PC-3 (cell line): ENCODE data around the gene MAP3K5. TPM values are rescaled to one million over a fixed set of nuclear protein-coding genes. Genes with fewer than 3 reads are reported as not detected.

Experiments used
- ATAC-seq: fragments of 200-7000 bp; cut with Tn5 transposase; 2 replicates; pipeline ENCODE4 v1.9.1; 2020; ENCODE audit warnings: mild to moderate bottlenecking, moderate library complexity
- BruUV-seq: library from RNA; stranded (reverse); fragments of 400-500 nt; replicated peaks from 2 replicates; lab custom pipeline; 2021; lab: Mats Ljungman, UMichigan
- CTCF ChIA-PET: fragments of 300-600 bp; sonication (Branson Sonifier 250); formaldehyde crosslinking; loops from one replicate; lab custom pipeline; 2022; ENCODE audit warnings: antibody characterized with exemption; lab: Charles Lee
- POLR2A ChIA-PET: fragments of 300-600 bp; sonication (Branson Sonifier 250); formaldehyde crosslinking; loops from one replicate; lab custom pipeline; 2022; ENCODE audit warnings: antibody characterized with exemption; ENCODE audit not compliant: unreplicated experiment; lab: Charles Lee
- DNase-seq: peaks from one replicate; pipeline ENCODE4 v3.0.0-alpha.2; 2015
- H2AFZ ChIP-seq: fragments of 300-600 bp; sonication (generic); 2 replicates; pipeline ENCODE4 v1.6.0; 2016; ENCODE audit warnings: antibody characterized with exemption, low read length
- H3F3A ChIP-seq: fragments of 300-600 bp; sonication (generic); one replicate; pipeline ENCODE4 v1.6.0; 2017; ENCODE audit warnings: antibody characterized with exemption, low read length, control low read depth, mild to moderate bottlenecking; ENCODE audit not compliant: unreplicated experiment
- H3K27ac ChIP-seq: fragments of 300-600 bp; sonication (generic); 2 replicates; pipeline ENCODE4 v1.5.1; 2016; ENCODE audit warnings: mild to moderate bottlenecking, low read length
- H3K27me3 ChIP-seq: fragments of 300-600 bp; sonication (generic); 2 replicates; pipeline ENCODE4 v1.6.1; 2016; ENCODE audit warnings: low read length, mixed read lengths
- H3K36me3 ChIP-seq: fragments of 300-600 bp; sonication (generic); 2 replicates; pipeline ENCODE4 v1.6.1; 2016; ENCODE audit warnings: low read depth, mixed run types, low read length, mixed read lengths
- H3K4me1 ChIP-seq: fragments of 300-600 bp; sonication (generic); 2 replicates; pipeline ENCODE4 v1.5.1; 2016; ENCODE audit warnings: low read length; ENCODE audit not compliant: insufficient read depth
- H3K4me2 ChIP-seq: fragments of 300-600 bp; sonication (generic); 2 replicates; pipeline ENCODE4 v1.6.0; 2016; ENCODE audit warnings: low read length
- H3K4me3 ChIP-seq: fragments of 300-600 bp; sonication (generic); 2 replicates; pipeline ENCODE4 v1.5.1; 2016; ENCODE audit warnings: mild to moderate bottlenecking, low read length, mixed read lengths
- H3K79me2 ChIP-seq: fragments of 300-600 bp; sonication (generic); 2 replicates; pipeline ENCODE4 v1.6.1; 2017; ENCODE audit warnings: low read length, mixed read lengths
- H3K9ac ChIP-seq: fragments of 300-600 bp; sonication (generic); 2 replicates; pipeline ENCODE4 v1.6.0; 2016; ENCODE audit warnings: mild to moderate bottlenecking, low read length
- H3K9me2 ChIP-seq: fragments of 300-600 bp; sonication (generic); replicated peaks from 2 replicates; pipeline ENCODE4 v1.6.1; 2016; ENCODE audit warnings: mixed run types, low read length, mixed read lengths
- H3K9me3 ChIP-seq: fragments of 300-600 bp; sonication (generic); 2 replicates; pipeline ENCODE4 v1.6.1; 2016; ENCODE audit warnings: low read length, mixed read lengths
- H4K20me1 ChIP-seq: fragments of 300-600 bp; sonication (generic); 2 replicates; pipeline ENCODE4 v1.6.1; 2016; ENCODE audit warnings: low read length, mixed read lengths
- EZH2 ChIP-seq: fragments of 300-600 bp; sonication (generic); IDR thresholded peaks from one replicate; pipeline ENCODE4 v1.6.1; 2017; ENCODE audit warnings: antibody characterized with exemption, mild to moderate bottlenecking, low read length; ENCODE audit not compliant: unreplicated experiment
- EZH2phosphoT487 ChIP-seq: fragments of 300-600 bp; sonication (generic); IDR thresholded peaks from 2 replicates; pipeline ENCODE4 v1.6.1; 2018; ENCODE audit warnings: mild to moderate bottlenecking, antibody characterized with exemption, low read length, borderline replicate concordance
- intact Hi-C: fragments of 100-400 bp; cut with micrococcal nuclease; formaldehyde crosslinking; loops from 2 replicates; pipeline ENCODE4 v1.9.0; 2023
- total RNA-seq: library from RNA; depleted of rRNA; stranded (reverse); fragments of >200 nt; gene quantifications from 2 replicates; pipeline ENCODE4 v1.2.3, GENCODE V29; 2014
- TF ChIP-seq, protein P1 (sequence below): fragments of 300-600 bp; sonication (generic); conservative IDR thresholded peaks from 2 replicates; pipeline ENCODE4 v1.5.1; 2017; ENCODE audit warnings: antibody characterized with exemption, low read depth, mild to moderate bottlenecking, low read length

MAP3K5 gene
- total RNA-seq, 1 experiment from 2014 or later: 4.3 TPM

DNA sequence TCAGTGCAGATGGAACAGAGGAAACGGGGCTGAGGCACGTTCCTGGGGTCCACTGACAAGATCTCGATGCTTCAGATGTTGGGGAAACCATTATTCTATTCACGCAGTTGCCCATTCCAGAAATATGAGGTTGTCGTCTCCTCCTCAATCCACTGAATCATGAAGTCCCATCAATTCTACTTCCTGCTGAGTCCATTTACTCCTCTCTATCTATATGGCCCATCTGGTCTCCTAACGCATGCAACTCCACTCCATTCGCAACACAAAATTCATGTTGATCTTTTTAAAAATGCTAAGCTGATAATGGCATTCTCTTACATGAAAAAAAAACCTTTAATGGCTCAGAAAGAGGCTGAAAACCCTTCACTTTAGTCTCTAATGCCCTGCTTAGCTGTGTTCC, 37.5 kb downstream of the MAP3K5 start:
- intact Hi-C loops: no loop called here

DNA sequence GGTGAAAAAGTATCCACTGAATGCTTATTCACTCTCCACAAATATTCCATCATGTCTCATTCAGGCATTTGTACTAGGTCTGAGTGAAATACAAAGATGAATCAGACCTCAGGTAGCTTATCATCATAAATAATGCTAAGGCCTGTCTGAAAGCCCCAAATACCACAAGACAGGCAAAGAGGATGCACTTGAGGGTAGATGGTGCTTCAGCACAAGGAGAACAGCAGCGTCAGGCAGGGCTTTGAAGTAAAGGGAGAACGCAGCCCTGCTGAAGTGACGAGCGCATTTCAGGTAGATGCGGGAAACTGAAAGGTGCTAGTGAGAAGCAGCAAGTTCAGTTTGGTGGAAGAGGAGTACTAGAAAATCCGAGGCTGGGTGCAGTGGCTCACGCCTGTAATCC, 38.7 kb downstream of the MAP3K5 start:
- ATAC-seq: no peak

More for the DNA sequence above, 37.5 kb downstream of the MAP3K5 start:
- ChIA-PET POLR2A (no interaction called here), CTCF (no interaction called here)
- no peak overlapping the region for H3K4me3 ChIP-seq
- H3K79me2 ChIP-seq: no peaks in the 10 kb centered on the region
- BruUV-seq: no TSS peak
- no peak overlapping the region for H3K4me2 ChIP-seq
- no peaks in the 10 kb centered on the region for H3F3A ChIP-seq
- H3K9ac ChIP-seq: no peak overlapping the region
- DNase-seq: no peak
- H3K4me1 ChIP-seq: no peaks in the 10 kb centered on the region
- no peaks in the 10 kb centered on the region for H3K27me3 ChIP-seq
- no peaks in the 10 kb centered on the region for H3K36me3 ChIP-seq
- no peak for TF ChIP-seq EZH2phosphoT487
- TF ChIP-seq, protein P1, sequence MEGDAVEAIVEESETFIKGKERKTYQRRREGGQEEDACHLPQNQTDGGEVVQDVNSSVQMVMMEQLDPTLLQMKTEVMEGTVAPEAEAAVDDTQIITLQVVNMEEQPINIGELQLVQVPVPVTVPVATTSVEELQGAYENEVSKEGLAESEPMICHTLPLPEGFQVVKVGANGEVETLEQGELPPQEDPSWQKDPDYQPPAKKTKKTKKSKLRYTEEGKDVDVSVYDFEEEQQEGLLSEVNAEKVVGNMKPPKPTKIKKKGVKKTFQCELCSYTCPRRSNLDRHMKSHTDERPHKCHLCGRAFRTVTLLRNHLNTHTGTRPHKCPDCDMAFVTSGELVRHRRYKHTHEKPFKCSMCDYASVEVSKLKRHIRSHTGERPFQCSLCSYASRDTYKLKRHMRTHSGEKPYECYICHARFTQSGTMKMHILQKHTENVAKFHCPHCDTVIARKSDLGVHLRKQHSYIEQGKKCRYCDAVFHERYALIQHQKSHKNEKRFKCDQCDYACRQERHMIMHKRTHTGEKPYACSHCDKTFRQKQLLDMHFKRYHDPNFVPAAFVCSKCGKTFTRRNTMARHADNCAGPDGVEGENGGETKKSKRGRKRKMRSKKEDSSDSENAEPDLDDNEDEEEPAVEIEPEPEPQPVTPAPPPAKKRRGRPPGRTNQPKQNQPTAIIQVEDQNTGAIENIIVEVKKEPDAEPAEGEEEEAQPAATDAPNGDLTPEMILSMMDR: no peak
- TF ChIP-seq EZH2: no peak
- no peaks in the 10 kb centered on the region for H3K9me3 ChIP-seq
- no peak for ATAC-seq
- H3K27ac ChIP-seq: no peak overlapping the region
- no peaks in the 10 kb centered on the region for H4K20me1 ChIP-seq
- H3K9me2 ChIP-seq: no peaks in the 10 kb centered on the region
- no peak overlapping the region for H2AFZ ChIP-seq

DNA sequence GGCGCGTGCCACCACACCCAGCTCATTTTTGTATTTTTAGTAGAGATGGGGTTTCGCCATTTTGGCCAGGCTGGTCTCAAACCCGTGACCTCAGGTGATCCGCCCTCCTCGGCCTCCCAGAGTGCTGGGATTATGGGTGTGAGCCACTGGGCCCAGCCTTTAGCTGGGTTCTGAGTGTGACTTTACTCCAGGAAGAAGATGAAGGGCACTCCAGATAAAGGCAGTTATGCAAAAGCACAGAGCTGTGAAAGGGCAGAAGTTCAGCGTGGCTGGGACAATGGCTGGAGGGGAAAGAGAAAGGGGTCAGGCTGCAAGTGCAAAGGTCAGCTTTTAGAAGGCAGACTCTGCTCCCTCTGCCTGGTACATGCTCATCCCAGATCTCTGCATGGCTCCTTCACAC, 39.7 kb downstream of the MAP3K5 start:
- no peak overlapping the region for H3K9ac ChIP-seq
- no peaks in the 10 kb centered on the region for H3K9me3 ChIP-seq
- intact Hi-C loops: no loop called here
- H3K9me2 ChIP-seq: no peaks in the 10 kb centered on the region
- TF ChIP-seq, protein P1: no peak
- TF ChIP-seq EZH2phosphoT487 (no peak), EZH2 (no peak)
- no peaks in the 10 kb centered on the region for H3K36me3 ChIP-seq
- no peaks in the 10 kb centered on the region for H3K79me2 ChIP-seq
- DNase-seq (no peak), ATAC-seq (no peak)
- no peaks in the 10 kb centered on the region for H3F3A ChIP-seq
- H3K4me1 ChIP-seq: no peaks in the 10 kb centered on the region
- POLR2A ChIA-PET: no interaction called here
- no peak overlapping the region for H3K4me3 ChIP-seq
- H2AFZ ChIP-seq: no peak overlapping the region
- H3K4me2 ChIP-seq: no peak overlapping the region
- CTCF ChIA-PET: no interaction called here
- BruUV-seq: no TSS peak
- H4K20me1 ChIP-seq: no peaks in the 10 kb centered on the region
- H3K27me3 ChIP-seq: no peaks in the 10 kb centered on the region
- no peak overlapping the region for H3K27ac ChIP-seq

More for the DNA sequence above, 38.7 kb downstream of the MAP3K5 start:
- H4K20me1 ChIP-seq: no peaks in the 10 kb centered on the region
- intact Hi-C loops: no loop called here
- TF ChIP-seq, protein P1: no peak
- no peak for TF ChIP-seq EZH2
- H3K36me3 ChIP-seq: no peaks in the 10 kb centered on the region
- BruUV-seq: no TSS peak
- H3K9ac ChIP-seq: no peak overlapping the region
- DNase-seq: no peak
- no peaks in the 10 kb centered on the region for H3K27me3 ChIP-seq
- no peaks in the 10 kb centered on the region for H3K9me2 ChIP-seq
- H3K4me1 ChIP-seq: no peaks in the 10 kb centered on the region
- H3K79me2 ChIP-seq: no peaks in the 10 kb centered on the region
- no peak overlapping the region for H3K27ac ChIP-seq
- CTCF ChIA-PET: no interaction called here
- no peak overlapping the region for H2AFZ ChIP-seq
- no peak overlapping the region for H3K4me2 ChIP-seq
- H3K4me3 ChIP-seq: no peak overlapping the region
- POLR2A ChIA-PET: no interaction called here
- H3K9me3 ChIP-seq: no peaks in the 10 kb centered on the region
- no peaks in the 10 kb centered on the region for H3F3A ChIP-seq
